SIG-M5 (cell line): ENCODE measurements around the gene PGM2L1.

ENCODE experiments used
- DNase-seq: peaks from one replicate; lab custom pipeline; 2025; lab: John Stamatoyannopoulos, UW

PGM2L1 gene

DNA sequence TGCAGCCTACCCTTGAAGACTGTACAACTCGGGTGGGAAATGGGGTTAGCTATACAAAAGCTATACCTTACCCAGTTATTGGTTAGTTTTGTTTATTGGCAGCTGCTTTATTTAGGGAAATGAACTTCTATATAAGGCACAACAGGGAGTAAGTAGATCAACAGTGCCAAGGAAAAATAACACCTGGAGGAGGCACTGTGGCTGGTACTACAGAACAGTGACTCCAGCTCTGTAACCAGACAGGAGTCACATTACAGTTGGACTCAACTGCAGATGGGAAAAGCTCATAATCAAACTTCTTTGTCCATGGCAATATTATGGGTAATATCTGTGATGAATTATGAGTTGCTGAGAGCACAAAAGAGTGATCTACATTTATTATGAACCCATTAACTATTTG lies 100.7 kb downstream of the PGM2L1 start:
- no peak for DNase-seq

DNA sequence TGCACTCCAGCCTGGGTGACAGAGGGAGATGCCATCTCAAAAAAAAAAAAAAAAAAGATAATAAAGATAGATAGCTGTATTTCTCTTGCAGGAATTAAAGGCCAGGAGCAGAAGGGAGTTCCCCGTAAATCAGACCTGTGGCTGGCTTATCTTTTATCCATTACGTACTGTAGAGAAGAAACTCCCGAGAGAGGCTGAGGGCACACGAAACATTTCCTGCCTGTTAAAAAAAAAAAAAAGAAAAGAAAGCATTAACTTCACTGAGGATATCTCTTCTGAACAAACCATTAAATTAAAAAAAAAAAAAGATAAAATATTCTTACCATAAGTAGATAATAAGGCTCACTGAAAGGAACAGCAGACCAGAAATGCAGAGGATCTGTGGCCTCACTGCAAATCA lies 109.3 kb downstream of the PGM2L1 start:
- DNase-seq: no peak

DNA sequence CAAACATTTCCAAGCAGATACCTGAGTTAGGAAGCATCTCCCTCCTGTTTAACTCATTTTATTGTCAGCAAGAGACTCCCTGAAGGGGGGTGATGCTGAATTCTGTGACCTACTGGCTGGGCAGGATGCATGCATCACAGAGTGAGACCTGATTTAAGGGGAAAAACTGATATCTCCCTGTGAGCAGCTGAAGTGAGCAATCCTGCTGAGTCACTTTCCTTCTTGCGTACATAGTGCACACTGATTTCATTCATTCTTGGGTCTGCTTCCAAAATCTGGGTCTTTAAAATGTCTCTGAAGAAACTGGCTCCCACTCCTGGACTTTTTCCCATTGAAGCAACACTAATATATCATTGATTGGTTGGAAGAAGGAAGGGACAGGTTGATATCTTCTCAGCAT lies 110.1 kb downstream of the PGM2L1 start:
- no peak for DNase-seq

DNA sequence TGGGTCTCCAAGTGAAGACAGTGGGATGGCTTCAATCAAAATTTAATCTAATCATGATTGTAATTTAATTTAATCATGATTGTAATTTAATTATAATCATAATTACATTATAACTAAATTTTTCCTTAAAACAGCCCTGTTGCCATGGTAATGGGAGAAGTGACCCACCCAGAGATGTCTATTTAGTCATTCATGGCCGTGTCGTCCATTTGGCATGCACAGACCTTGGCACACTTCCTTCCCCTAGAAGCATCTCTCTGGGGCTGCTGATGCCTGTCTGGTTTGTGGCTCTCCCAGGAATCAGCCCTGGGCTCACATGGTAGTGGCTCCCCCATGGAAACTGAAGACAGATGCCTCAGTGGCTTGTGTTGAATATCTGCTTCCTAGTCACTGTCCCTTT lies 113.8 kb downstream of the PGM2L1 start:
- DNase-seq: no peak

DNA sequence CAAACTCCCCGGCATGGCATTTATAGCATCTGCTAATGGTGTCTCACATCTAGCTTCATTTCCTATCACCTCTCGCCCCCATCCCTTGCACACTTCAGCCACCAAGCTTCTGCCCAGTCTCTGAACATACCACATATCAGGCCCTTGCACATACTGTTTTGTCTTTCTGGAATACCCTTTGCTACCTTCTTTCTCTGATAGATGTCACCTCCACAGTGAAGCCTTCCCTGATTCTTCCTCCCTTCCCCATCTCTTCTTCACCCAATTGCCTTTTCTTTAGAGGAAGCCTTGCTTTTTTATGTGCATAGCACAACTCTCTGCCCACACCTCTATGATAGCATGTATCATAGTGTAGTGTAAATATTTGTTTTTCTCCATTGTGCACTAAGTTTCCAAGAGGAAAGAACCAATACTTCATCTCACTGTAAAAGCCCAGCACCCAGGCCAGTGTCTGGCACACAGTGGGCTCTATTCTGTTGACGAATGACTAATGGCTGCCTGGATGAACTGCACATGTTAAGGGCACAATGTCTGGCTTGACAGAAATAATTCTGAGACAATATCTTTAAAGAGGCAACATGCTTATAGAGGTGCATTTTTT lies 114.6 kb downstream of the PGM2L1 start:
- DNase-seq: no peak

DNA sequence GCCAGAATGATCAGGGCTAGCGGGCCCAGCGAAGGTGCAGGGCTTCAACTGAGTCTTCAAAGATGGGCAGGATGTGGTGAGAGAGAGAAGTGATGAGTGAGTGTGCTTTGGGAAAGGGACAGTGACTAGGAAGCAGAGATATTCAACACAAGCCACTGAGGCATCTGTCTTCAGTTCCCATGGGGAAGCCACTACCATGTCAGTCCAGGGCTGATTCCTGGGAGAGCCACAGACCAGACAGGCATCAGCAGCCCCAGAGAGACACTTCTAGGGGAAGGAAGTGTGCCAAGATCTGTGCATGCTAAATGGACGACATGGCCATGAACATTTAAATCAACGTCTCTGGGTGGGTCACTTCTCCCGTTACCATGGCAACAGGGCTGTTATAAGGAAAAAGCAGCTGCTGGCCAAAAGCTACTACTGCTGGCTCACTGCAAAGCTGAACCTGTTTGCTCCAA lies 115.3 kb downstream of the PGM2L1 start:
- no peak for DNase-seq

DNA sequence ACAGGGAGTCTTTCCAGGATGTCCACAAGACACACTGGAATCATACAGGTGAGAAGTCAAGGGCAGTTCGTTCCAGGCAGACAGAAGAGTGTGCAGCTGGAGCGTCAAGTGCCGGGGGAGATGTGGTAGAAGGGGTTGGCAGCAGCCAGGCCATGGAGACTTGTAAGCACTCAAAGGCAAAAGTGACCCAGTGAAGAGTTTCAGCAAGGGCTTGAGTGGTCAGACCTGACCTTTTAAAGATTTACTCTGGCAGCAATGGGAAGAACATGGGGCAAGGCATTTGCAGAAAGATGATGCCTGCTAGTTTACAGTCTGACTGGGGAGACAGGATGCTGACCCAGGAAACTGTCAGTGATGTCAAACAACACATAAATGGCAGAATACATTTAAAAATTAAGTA lies 115.8 kb downstream of the PGM2L1 start:
- no peak for DNase-seq

DNA sequence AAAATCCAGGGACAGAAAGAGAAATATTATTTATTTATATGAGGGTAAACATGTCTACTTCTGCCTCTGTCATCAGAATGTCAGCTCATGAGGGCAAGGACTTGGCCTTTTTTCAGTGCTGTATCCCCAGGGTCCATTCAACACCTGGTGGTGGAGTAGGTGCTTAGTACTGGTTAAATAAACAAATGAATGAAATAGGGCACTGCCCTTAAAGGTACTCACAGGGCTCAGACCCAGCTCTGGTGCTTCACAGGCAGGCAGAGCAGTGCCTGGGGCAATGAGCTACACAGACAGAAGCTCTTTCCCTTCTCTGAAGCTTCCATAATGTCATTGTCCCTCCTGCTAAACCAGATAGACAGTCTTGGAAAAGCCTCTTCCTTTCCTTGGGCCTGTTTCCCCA lies 117.7 kb downstream of the PGM2L1 start:
- DNase-seq: no peak
